Cardiac septum (tissue), 1 donor: ENCODE measurements around the gene ARID1A. TPM values are rescaled to one million over a fixed set of nuclear protein-coding genes. Genes with fewer than 3 reads are reported as not detected.
A peak's percentile ranks its signal among the peaks of the same experiment; 100 is the strongest.

ENCODE experiments used
- DNase-seq: peaks from one replicate; pipeline ENCODE4 v3.0.0-alpha.2; 2020; ENCODE audit warnings: low spot score
- intact Hi-C: fragments of 100-400 bp; cut with DNase I; formaldehyde crosslinking; loops from one replicate; pipeline ENCODE4 v1.14.0; 2022
- total RNA-seq: library from RNA; stranded (reverse); fragmentation: NEBNext Ultra II Directional; extraction: Animal tissue kit (Norgen Biotek cat#: 25700); gene quantifications from one replicate; pipeline ENCODE4 v1.2.1, GENCODE V29; 2021
- donor health status: DM: no; HTN: no; CAD: no.

ARID1A gene
- total RNA-seq, 1 donor from 2014 or later: 52.1 TPM

GRCh38 chr1:26782521-26783212, 86.9 kb downstream of the ARID1A start:
- intact Hi-C loops: loop anchor here (5.0 kb wide), 1 partner anchor 40 kb away; no protein-coding TSS in a partner anchor
- no peak for DNase-seq

- DNase-seq: no peak
- intact Hi-C loops: loop anchor here (5.0 kb wide), 1 partner anchor 41 kb away; no protein-coding TSS in a partner anchor
Observed at GRCh38 chr1:26783646-26784022, 87.8 kb downstream of the ARID1A start.

GRCh38 chr1:26784023-26784871, 88.4 kb downstream of the ARID1A start:
- intact Hi-C loops: loop anchor here (5.0 kb wide), 1 partner anchor 42 kb away; no protein-coding TSS in a partner anchor
- no peak for DNase-seq

GRCh38 chr1:26784886-26785285, 89.1 kb downstream of the ARID1A start:
- intact Hi-C loops: loop anchor here (5.0 kb wide), 1 partner anchor 43 kb away; no protein-coding TSS in a partner anchor

GRCh38 chr1:26785611-26786436, 90.0 kb downstream of the ARID1A start:
- intact Hi-C loops: loop anchor here (2.0 kb wide), 1 partner anchor 35 kb away; no protein-coding TSS in a partner anchor
- no peak for DNase-seq

More at GRCh38 chr1:26784886-26785285, 89.1 kb downstream of the ARID1A start:
- DNase-seq: no peak

- intact Hi-C loops: loop anchor here (2.0 kb wide), 1 partner anchor 36 kb away; no protein-coding TSS in a partner anchor
- peak; percentile 84 for DNase-seq
Observed at GRCh38 chr1:26786437-26787380, 90.9 kb downstream of the ARID1A start.

- DNase-seq: no peak
- intact Hi-C loops: loop anchor here (2.0 kb wide), 1 partner anchor 37 kb away; no protein-coding TSS in a partner anchor
Observed at GRCh38 chr1:26787381-26787705, 91.5 kb downstream of the ARID1A start.

- intact Hi-C loops: loop anchor here (1.0 to 2.0 kb wide), 3 partner anchors 37 to 93 kb away; no protein-coding TSS in a partner anchor
- peak; percentile 93 for DNase-seq
Observed at GRCh38 chr1:26787706-26788514, 92.1 kb downstream of the ARID1A start, which contains the start of gene PIGV. PIGV (plus strand) TSS chr1:26787950; CDS start chr1:26790816, 2,866 bp downstream.

- no peak for DNase-seq
- intact Hi-C loops: loop anchor here (1.0 to 2.0 kb wide), 2 partner anchors 66 to 93 kb away; no protein-coding TSS in a partner anchor
Observed at GRCh38 chr1:26788515-26788785, 92.6 kb downstream of the ARID1A start.

GRCh38 chr1:26788836-26789611, 93.2 kb downstream of the ARID1A start:
- intact Hi-C loops: loop anchor here (1.0 to 2.0 kb wide), 3 partner anchors 66 to 186 kb away; no protein-coding TSS in a partner anchor
- peak; percentile 95 for DNase-seq

- no peak for DNase-seq
- intact Hi-C loops: loop anchor here (1.0 to 2.0 kb wide), 2 partner anchors 67 to 186 kb away; no protein-coding TSS in a partner anchor
Observed at GRCh38 chr1:26789612-26789865, 93.7 kb downstream of the ARID1A start.

- no peak for DNase-seq
- intact Hi-C loops: loop anchor here (1.0 to 2.0 kb wide), 2 partner anchors 67 to 187 kb away; no protein-coding TSS in a partner anchor
Observed at GRCh38 chr1:26789931-26790330, 94.1 kb downstream of the ARID1A start.

GRCh38 chr1:26790551-26790953, 94.7 kb downstream of the ARID1A start:
- intact Hi-C loops: no loop called here
- no peak for DNase-seq

GRCh38 chr1:26791148-26791547, 95.3 kb downstream of the ARID1A start:
- intact Hi-C loops: no loop called here
- DNase-seq: no peak

GRCh38 chr1:26791626-26792025, 95.8 kb downstream of the ARID1A start:
- intact Hi-C loops: no loop called here
- no peak for DNase-seq

GRCh38 chr1:26792924-26793323, 97.1 kb downstream of the ARID1A start:
- intact Hi-C loops: no loop called here
- no peak for DNase-seq

- intact Hi-C loops: no loop called here
Observed at GRCh38 chr1:26794391-26794790, 98.6 kb downstream of the ARID1A start.

More at GRCh38 chr1:26794391-26794790, 98.6 kb downstream of the ARID1A start:
- DNase-seq: no peak
